NCI-H748 (cell line): ENCODE data around the gene MGA.
"Not testable (repeated sequence)": the region's sequence is repeated elsewhere in the genome, so short reads cannot be mapped to it uniquely, and the experiment has no call there.

Source experiments
- DNase-seq: peaks from one replicate; lab custom pipeline; 2025; ENCODE audit not compliant: unreplicated experiment; lab: John Stamatoyannopoulos, UW

The MGA gene

GRCh38 chr15:41713047-41713446 lies 52.8 kb downstream of the MGA start:
- DNase-seq = no peak

- DNase-seq = no peak
Measured at GRCh38 chr15:41714291-41714690, 54.1 kb downstream of the MGA start.

GRCh38 chr15:41716864-41717263 lies 56.7 kb downstream of the MGA start:
- no peak for DNase-seq

- DNase-seq = no peak
Measured at GRCh38 chr15:41727143-41727542, 66.9 kb downstream of the MGA start.

GRCh38 chr15:41728061-41728460 lies 67.9 kb downstream of the MGA start:
- DNase-seq = not testable (repeated sequence)

- no peak for DNase-seq
Measured at GRCh38 chr15:41730543-41730942, 70.3 kb downstream of the MGA start.

- no peak for DNase-seq
Measured at GRCh38 chr15:41732483-41732882, 72.3 kb downstream of the MGA start.

- no peak for DNase-seq
Measured at GRCh38 chr15:41734079-41734478, 73.9 kb downstream of the MGA start.

- no peak for DNase-seq
Measured at GRCh38 chr15:41735046-41735445, 74.8 kb downstream of the MGA start.

GRCh38 chr15:41735492-41735891 lies 75.3 kb downstream of the MGA start:
- DNase-seq = not testable (repeated sequence)

GRCh38 chr15:41746802-41747201 lies 86.6 kb downstream of the MGA start:
- DNase-seq = no peak

GRCh38 chr15:41756198-41756597 lies 96.0 kb downstream of the MGA start:
- DNase-seq = no peak

- peak; percentile 67 for DNase-seq
Measured at GRCh38 chr15:41772720-41773331, 112.6 kb downstream of the MGA start.

GRCh38 chr15:41773332-41773728 lies 113.1 kb downstream of the MGA start:
- no peak for DNase-seq

- DNase-seq = no peak
Measured at GRCh38 chr15:41773729-41774061, 113.5 kb downstream of the MGA start.

- peak; percentile 96 for DNase-seq
Measured at GRCh38 chr15:41774062-41774881, 114.1 kb downstream of the MGA start, which contains the start of gene MAPKBP1. MAPKBP1 (plus strand) TSS chr15:41774484; CDS start chr15:41775276, 792 bp downstream.

- peak; percentile 12 for DNase-seq
Measured at GRCh38 chr15:41774882-41775417, 114.7 kb downstream of the MGA start.

GRCh38 chr15:41775651-41776050 lies 115.4 kb downstream of the MGA start:
- DNase-seq = no peak

- DNase-seq = no peak
Measured at GRCh38 chr15:41777421-41777973, 117.3 kb downstream of the MGA start.

GRCh38 chr15:41778521-41778920 lies 118.3 kb downstream of the MGA start:
- DNase-seq = no peak

- no peak for DNase-seq
Measured at GRCh38 chr15:41779662-41780157, 119.5 kb downstream of the MGA start.

- DNase-seq = no peak
Measured at GRCh38 chr15:41780266-41780665, 120.1 kb downstream of the MGA start.
